NCI-H510A (cell line): ENCODE data around the gene CDKN2AIP.
A peak's percentile ranks its signal among the peaks of the same experiment; 100 is the strongest.

Experiments used
- DNase-seq: peaks from one replicate; lab custom pipeline; 2025; lab: John Stamatoyannopoulos, UW

The CDKN2AIP gene, protein sequence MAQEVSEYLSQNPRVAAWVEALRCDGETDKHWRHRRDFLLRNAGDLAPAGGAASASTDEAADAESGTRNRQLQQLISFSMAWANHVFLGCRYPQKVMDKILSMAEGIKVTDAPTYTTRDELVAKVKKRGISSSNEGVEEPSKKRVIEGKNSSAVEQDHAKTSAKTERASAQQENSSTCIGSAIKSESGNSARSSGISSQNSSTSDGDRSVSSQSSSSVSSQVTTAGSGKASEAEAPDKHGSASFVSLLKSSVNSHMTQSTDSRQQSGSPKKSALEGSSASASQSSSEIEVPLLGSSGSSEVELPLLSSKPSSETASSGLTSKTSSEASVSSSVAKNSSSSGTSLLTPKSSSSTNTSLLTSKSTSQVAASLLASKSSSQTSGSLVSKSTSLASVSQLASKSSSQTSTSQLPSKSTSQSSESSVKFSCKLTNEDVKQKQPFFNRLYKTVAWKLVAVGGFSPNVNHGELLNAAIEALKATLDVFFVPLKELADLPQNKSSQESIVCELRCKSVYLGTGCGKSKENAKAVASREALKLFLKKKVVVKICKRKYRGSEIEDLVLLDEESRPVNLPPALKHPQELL

DNA sequence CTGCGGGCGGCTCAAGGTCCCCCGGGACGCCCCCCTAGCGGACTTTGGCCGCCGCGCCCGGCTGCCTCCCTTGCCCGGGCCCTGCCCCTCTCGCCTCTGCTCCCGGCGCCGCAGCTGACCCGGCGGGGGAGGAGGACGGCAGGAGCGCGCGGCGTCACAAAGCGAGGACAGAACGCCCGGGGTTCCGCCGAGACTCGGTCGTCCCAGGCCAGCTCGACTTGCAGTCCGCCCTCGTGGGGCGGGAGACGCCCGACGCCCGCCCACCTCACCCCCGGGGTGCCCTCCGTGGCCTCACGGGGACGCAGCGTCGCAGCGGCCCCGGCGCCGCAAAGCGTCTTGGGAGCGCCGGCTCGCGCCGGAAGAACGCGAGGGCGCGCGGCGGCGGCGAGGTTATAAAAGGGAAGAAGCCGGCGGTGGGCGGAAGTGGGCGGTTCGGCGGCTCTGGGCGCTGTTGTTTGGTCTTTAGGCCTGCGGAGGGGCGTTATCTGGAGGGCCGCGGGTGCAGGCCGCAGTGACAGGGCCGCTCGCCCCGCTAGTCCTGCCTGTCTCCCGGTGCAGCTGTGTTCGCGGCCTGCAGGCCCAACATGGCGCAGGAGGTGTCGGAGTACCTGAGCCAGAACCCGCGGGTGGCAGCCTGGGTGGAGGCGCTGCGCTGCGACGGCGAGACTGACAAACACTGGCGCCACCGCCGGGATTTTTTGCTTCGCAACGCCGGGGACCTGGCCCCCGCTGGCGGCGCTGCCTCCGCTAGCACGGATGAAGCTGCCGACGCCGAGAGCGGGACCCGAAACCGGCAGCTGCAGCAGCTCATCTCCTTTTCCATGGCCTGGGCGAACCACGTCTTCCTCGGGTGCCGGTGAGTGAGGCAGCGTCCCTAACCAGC is at the start of gene CDKN2AIP:
CDKN2AIP (plus strand) TSS at position 423 of the 883 bp plus-strand sequence; CDS start at position 585, 162 bp downstream.
- peak; percentile 86 for DNase-seq

GRCh38 chr4:183395395-183395794 is 49.0 kb upstream of the CDKN2AIP start:
- DNase-seq, result no peak

- no peak for DNase-seq
These were observed 48.2 kb upstream of the CDKN2AIP start for GRCh38 chr4:183396227-183396637.

DNA sequence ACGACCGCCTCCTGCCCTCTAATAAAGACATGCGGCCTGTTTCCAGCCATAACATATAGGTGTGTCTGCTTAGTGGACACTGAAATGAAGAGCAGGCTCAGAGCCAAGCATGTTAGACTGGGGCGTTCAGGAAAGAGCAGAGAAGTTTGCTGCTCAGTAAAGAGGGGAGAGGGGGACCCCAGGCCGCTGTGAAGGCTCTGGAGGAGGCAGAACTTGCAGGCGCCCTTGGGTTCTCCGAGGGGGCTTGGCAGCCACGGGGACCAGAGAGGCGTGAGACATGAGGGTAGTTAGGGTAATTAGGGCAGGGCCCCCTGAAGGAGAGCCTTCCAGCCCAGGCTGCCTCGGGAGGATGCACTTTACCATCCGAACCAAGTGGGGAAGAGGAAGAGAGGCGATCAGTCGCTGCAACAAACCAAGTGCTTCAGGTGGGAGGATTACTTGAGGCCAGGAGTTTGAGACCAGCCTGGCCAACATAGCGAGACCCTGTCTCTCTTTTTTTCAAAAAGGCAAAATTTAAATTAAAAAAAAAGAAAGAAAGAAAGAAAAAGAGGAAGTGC is 46.6 kb upstream of the CDKN2AIP start:
- DNase-seq, result no peak

- DNase-seq, result peak; percentile 36
These were observed 45.9 kb upstream of the CDKN2AIP start for GRCh38 chr4:183398298-183399125.

DNA sequence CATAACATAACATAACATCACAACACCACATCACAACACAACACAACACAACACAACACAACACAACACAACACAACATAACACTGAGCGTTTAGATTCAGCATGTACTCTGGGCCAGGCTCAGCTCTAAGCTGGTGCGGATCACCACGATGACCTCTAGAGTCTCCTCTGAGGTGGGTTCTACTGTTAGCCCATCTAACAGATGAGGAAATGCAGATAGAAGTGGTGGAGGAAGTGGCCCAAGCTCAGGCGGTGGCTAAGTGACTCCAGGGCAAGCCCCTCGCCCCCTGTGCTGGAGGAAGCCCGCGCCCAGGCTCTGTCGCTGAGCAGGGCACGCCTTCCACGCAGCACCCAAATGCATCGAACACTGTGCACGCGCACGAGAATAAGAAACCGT is 45.3 kb upstream of the CDKN2AIP start:
- DNase-seq, result no peak

- DNase-seq, result no peak
These were observed 44.8 kb upstream of the CDKN2AIP start for GRCh38 chr4:183399616-183400015.

- DNase-seq, result no peak
These were observed 44.4 kb upstream of the CDKN2AIP start for GRCh38 chr4:183400035-183400434.

DNA sequence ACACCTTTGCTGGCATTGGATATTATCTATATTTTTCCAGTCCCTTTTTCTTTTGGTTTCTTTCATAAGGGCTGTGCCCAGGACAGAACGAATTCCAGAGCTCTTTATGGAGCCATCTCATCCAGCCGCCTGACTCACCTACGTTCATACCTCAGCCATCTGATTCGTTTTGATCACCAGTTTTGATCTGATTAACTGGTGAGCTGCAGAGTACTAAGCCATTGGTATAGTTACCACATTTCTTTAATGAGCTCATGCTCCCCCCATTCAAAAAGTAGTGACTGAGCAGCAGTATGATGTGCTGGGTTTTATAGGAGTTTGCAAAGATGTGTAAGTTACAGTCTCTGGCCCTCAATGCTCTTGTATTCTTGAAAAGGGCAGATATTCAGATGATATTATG is 43.0 kb upstream of the CDKN2AIP start:
- no peak for DNase-seq

DNA sequence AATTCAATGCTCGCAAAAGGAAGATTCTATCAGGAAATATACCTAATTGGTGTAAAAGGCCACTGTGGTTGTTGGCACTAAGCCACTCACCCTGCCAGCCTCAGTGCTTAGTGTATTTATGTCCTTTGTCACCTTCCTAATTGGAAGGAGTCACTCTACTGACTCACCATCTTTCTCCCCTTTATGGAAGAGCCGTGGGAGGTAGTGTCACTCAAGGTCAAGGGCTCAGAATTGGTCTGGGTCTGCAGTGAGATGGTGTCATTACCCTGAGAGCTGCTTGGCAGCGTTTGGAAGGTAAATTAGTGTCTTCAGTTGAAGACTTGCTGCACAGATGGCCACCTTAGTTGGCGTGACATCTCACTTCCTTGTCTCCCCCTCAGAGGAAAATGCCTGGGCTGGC is 41.7 kb upstream of the CDKN2AIP start:
- no peak for DNase-seq

GRCh38 chr4:183403486-183403885 is 41.0 kb upstream of the CDKN2AIP start:
- no peak for DNase-seq

GRCh38 chr4:183403961-183404360 is 40.5 kb upstream of the CDKN2AIP start:
- no peak for DNase-seq

- DNase-seq, result no peak
These were observed 39.1 kb upstream of the CDKN2AIP start for GRCh38 chr4:183405303-183405702.

DNA sequence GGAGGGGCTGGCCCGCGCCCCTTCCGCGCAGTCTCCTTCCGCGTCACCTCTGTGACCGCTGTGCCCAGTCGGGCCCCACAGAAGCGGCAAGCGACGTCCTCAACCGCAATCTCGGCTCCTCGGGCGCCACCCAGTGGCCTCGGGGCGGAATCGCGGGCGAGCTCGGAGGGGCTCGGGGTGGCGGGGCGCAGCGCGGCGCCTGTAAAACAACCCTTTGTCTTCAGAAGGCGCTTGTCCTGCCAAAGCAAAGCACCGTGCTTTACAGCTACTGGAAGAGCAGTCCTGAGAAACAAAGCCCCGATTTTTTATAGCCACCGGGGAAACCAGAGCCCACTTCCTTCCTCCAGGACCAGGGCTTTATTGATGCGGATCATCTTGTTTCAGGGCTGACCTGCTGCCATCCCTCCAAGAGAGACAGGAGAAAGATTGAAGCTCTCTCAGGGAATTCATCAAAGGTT is 37.3 kb upstream of the CDKN2AIP start:
- peak; percentile 46 for DNase-seq

GRCh38 chr4:183407635-183408464 is 36.6 kb upstream of the CDKN2AIP start:
- DNase-seq, result no peak

GRCh38 chr4:183408796-183409195 is 35.6 kb upstream of the CDKN2AIP start:
- DNase-seq, result no peak

DNA sequence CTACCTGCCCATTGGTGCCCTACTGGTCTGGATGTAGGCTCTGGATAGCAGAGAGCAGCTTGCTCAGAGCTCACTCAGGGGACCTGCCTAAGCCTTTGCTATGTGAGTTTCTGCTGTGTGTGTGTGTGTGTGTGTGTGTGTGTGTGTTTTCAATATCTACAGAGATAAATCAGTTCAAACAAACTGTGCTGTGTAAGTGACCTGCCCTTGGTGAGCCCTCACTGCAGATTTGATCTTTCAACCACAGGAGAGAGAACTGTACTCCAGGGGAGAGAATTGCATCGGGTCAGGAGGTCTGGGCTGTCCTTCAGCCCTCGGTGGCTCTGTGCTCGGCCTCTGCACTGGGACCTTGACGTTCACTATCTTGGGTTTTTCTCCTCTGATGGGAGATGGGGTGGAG is 35.0 kb upstream of the CDKN2AIP start:
- no peak for DNase-seq

DNA sequence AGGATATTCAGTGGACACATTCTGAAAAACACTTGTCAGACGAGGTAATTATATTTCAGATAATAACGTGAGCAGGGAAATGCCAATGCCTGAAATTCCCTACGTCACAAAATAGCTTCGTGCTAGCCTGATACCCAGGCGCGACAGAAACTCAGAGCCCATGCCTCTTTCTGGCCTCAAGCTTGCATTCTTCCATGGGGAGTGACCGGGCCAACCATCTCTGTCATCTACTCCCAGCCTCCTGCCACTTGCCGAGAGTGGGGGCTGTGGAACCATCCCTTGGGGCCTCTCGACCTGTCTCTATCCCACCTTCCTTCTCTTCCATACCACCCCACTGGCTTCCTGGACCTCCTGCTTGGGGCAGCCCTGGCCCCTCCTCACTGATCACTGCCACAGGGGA is 34.5 kb upstream of the CDKN2AIP start:
- DNase-seq, result no peak

GRCh38 chr4:183411291-183411861 is 33.1 kb upstream of the CDKN2AIP start:
- no peak for DNase-seq

GRCh38 chr4:183412821-183413220 is 31.6 kb upstream of the CDKN2AIP start:
- DNase-seq, result no peak
